ENCODE results near the gene CD200. TPM values are rescaled to one million over a fixed set of nuclear protein-coding genes. Genes with fewer than 3 reads are reported as not detected.

The CD200 gene
- total and polyA plus RNA-seq, 9 of the 15 experiments (the other 6 are each of a cell fraction or from before 2014, with no cell fraction given): 0.13 TPM; not detected in 8

DNA sequence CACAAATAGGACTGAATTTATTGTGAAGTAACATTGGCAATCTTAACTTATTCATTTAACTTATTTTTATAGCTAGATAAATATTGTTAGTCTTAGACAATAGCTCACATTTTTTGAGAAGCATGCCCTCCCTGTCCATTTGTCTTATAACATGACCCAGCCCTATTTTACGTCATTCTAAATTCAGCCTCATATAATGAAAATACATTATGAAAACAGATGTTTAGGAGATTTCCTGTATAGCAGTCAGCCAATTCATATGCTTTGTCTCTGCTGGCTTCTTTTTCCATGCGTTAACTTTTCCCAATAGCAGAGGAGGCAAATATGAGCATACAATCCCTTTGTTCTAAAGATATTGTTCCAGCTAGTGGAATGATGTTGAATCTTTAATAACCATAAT is 29.3 kb downstream of the CD200 start (continued):
- TF ChIP-seq, protein P1, sequence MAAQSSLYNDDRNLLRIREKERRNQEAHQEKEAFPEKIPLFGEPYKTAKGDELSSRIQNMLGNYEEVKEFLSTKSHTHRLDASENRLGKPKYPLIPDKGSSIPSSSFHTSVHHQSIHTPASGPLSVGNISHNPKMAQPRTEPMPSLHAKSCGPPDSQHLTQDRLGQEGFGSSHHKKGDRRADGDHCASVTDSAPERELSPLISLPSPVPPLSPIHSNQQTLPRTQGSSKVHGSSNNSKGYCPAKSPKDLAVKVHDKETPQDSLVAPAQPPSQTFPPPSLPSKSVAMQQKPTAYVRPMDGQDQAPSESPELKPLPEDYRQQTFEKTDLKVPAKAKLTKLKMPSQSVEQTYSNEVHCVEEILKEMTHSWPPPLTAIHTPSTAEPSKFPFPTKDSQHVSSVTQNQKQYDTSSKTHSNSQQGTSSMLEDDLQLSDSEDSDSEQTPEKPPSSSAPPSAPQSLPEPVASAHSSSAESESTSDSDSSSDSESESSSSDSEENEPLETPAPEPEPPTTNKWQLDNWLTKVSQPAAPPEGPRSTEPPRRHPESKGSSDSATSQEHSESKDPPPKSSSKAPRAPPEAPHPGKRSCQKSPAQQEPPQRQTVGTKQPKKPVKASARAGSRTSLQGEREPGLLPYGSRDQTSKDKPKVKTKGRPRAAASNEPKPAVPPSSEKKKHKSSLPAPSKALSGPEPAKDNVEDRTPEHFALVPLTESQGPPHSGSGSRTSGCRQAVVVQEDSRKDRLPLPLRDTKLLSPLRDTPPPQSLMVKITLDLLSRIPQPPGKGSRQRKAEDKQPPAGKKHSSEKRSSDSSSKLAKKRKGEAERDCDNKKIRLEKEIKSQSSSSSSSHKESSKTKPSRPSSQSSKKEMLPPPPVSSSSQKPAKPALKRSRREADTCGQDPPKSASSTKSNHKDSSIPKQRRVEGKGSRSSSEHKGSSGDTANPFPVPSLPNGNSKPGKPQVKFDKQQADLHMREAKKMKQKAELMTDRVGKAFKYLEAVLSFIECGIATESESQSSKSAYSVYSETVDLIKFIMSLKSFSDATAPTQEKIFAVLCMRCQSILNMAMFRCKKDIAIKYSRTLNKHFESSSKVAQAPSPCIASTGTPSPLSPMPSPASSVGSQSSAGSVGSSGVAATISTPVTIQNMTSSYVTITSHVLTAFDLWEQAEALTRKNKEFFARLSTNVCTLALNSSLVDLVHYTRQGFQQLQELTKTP (IDR thresholded peaks at IDR 0.05; ENCODE audit: low read depth in 1 of 2, partially characterized antibody in 2 of 2): no peak
- TF ChIP-seq SMAD1 (IDR thresholded peaks at IDR 0.05; ENCODE audit: low read depth, low read length, partially characterized antibody): no peak
- TF ChIP-seq TEAD2 (tag; IDR thresholded peaks at IDR 0.05): no peak

DNA sequence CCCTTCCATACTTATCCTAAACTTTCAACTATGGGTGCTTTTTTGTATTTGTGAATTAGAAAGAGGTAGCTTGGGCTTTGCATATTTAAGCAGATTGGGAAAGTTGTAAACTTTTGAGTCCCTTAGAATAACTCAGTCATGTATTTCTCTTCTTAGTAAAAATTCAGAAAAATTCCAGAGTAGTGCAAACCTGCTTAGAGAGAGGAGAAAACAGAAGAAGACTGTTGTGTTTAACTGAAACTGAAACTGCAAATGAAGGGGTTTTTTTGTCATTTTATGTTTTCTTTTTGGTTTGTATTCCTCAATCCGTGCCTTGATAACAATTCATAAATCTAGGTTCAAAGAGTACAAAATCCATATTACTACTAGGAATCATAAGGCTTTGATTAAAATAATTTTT is 31.3 kb downstream of the CD200 start:
- intact Hi-C loops (cut with micrococcal nuclease): no loop called here
- ChIA-PET POLR2A (no interaction called here), CTCF (ENCODE audit: low intra/inter-chr PET ratio) (no interaction called here)
- no peak overlapping the region for H3K9ac ChIP-seq (ENCODE audit: insufficient read depth in 1 of 2, low read depth in 2 of 2, low read length in 2 of 2)
- in situ Hi-C loops (cut with MboI): no loop called here
- TF ChIP-seq PURB (CRISPR knock-in tag; IDR thresholded peaks at IDR 0.05; ENCODE audit: low read depth) (no peak), ELF1 (tag; IDR thresholded peaks at IDR 0.05) (no peak)
- TF ChIP-seq, protein P2, sequence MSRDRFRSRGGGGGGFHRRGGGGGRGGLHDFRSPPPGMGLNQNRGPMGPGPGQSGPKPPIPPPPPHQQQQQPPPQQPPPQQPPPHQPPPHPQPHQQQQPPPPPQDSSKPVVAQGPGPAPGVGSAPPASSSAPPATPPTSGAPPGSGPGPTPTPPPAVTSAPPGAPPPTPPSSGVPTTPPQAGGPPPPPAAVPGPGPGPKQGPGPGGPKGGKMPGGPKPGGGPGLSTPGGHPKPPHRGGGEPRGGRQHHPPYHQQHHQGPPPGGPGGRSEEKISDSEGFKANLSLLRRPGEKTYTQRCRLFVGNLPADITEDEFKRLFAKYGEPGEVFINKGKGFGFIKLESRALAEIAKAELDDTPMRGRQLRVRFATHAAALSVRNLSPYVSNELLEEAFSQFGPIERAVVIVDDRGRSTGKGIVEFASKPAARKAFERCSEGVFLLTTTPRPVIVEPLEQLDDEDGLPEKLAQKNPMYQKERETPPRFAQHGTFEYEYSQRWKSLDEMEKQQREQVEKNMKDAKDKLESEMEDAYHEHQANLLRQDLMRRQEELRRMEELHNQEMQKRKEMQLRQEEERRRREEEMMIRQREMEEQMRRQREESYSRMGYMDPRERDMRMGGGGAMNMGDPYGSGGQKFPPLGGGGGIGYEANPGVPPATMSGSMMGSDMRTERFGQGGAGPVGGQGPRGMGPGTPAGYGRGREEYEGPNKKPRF (IDR thresholded peaks at IDR 0.05; ENCODE audit: low read depth, low read length): no peak
- no peak for DNase-seq (ENCODE audit: extremely low read depth in 1 of 4, low spot score in 3 of 4)
- no peaks in the 10 kb centered on the region for H3K9me1 ChIP-seq (ENCODE audit: control insufficient read depth, insufficient read depth, low read length)
- H3K27ac ChIP-seq (ENCODE audit: extremely low read depth, low read depth, low read length): no peak overlapping the region
- no peaks in the 10 kb centered on the region for H3K79me2 ChIP-seq (ENCODE audit: control insufficient read depth, insufficient read depth, low read length)
- H4K20me1 ChIP-seq (replicated peaks; ENCODE audit: control insufficient read depth, insufficient read depth, low read length): no peaks in the 10 kb centered on the region
- H3K4me3 ChIP-seq: no peak overlapping the region
- no peak overlapping the region for H2AFZ ChIP-seq (ENCODE audit: low read depth, low read length)
- H3K27me3 ChIP-seq (ENCODE audit: control insufficient read depth in 2 of 2, insufficient read depth in 2 of 2, low read length in 2 of 2): no peaks in the 10 kb centered on the region
- no peak for ATAC-seq
- no peak overlapping the region for H3K4me2 ChIP-seq (ENCODE audit: insufficient read depth, low read length)
- H3K36me3 ChIP-seq (ENCODE audit: control insufficient read depth, insufficient read depth, low read length): no peaks in the 10 kb centered on the region
- 5% methylated on average over 1 of the region's 1 CpG for whole genome bisulfite sequencing (ENCODE audit: insufficient coverage, low coverage, missing lambda C conversion rate)
- no peak for FAIRE-seq
- BruUV-seq (replicated peaks): no TSS peak
- H3K4me1 ChIP-seq (replicated peaks in 1 of 2; ENCODE audit: control insufficient read depth in 2 of 2, insufficient read depth in 2 of 2, low read length in 2 of 2): no peaks in the 10 kb centered on the region
- H3K9me3 ChIP-seq (replicated peaks; ENCODE audit: control insufficient read depth, insufficient read depth, low read depth, low read length): no peaks in the 10 kb centered on the region

All from K562 (cell line).